Inflammatory macrophage treated with lipopolysaccharide for 4 hours (primary cell): ENCODE results near the gene DSP.

Source experiments
- DNase-seq: peaks from one replicate; pipeline ENCODE4 v3.0.0-alpha.2; 2020

The DSP gene

GRCh38 chr6:7540595-7540994 is 876 bp upstream of the DSP start:
- DNase-seq = no peak

DNA sequence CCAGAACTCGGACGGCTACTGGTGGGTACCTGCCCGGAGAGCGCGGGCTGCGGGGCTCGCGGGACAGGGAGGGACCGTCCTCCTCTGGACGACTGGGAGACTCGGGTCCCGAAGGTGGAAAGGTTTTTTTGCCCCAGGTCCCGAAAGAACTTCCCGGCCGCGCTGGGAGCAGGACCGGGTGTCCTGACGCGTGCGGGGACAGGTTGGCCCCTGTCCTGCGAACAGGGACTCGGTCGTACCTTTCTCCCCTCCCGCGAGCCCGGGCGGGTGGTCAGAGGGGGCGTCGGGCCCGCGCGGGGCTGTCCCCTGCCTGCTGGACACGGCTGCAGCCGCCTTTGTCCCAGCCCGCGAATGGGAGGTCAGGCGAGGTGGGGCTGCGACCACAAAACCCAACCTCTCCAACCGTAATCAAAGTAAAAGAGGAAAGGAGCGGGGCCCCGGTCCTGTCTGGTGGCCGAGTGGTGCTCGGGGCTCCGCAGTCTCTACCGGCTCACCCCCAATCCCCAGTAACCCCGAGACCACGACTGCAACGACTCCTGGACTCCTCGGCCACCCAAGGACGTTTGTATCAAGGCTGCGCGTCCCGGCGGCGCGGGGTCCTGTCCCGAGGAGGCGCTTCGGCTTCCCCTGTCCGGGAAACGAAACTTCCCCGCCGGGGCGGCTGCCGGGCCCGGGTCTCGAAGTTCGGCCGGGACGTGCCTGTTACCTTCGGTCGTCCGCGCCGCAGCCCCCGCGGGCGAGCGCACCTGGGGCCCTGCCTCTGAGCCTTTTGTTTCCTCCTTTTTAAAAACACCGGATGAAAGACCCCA is 798 bp downstream of the DSP start:
- peak; percentile 36 for DNase-seq

DNA sequence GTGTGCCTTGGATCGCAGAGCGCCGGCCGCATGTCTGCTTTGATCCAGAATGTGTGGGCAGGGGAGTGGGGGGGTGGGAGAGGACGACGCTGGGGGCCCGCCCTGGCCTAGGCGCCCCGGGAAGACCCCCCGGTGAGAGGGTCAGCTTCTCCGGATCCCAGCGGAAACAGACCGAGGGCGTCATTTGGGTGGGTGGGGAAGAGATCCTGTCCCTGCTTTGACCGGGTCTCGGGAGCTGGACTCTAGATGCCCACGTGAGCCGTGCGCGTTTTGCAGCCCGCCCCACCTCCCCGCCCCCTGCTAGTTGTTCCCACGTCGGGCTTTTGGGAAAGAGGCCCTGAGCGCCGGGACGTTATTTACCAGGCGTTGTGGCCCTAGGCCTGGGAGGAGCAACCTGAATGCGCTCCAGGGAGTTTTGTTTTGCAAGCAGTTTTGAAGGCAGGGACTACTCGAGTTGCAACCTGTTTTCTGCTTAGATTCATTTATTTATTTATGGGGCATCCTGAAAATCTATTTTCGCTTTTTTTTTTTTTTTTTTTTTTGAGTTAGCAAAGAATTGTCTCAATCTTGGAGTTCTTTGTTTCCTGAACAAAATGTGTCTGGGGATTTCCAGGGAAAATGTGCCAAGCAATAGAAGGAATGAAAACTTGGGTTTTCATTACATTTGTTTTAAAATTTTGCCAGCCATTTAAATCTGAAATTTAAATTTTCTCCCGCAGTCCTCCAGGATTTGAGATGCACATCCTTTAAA is 1.6 kb downstream of the DSP start:
- peak; percentile 16 for DNase-seq

GRCh38 chr6:7543789-7544424 is 2.4 kb downstream of the DSP start:
- no peak for DNase-seq

- no peak for DNase-seq
Measured at GRCh38 chr6:7544597-7544996, 3.1 kb downstream of the DSP start.

DNA sequence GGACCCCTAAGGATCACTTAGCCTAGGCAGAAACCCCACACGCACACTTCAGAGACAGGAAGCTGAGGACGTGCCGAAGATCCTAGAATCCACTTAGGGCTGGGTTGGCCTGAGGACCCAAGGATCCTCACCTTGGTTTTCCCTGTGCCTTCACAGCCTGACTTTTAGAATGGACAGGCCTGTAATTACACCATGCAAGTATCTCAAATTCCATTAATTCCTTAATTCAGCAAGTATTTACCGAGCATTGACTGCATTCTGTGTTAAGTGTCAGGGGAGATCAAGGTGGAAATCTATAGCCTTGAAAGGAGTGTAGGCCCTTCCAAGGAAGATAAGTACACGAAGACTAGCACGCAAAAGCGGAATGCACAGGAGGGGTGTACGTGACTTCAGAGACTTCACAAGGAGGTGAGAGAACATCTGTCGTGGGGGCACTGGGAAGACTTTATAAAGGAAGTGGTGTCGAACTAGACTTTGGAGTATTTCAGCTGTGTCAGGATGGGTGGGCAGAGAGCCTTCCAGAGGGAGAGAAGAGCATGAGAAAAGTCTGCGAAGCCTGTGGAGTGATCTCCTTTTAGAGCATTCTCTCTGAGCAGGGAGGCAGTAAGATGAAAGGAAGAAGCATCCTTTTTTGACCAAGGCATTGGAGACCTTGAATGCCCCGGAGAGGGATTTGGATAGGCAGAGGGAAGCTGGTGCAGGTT is 4.0 kb downstream of the DSP start:
- DNase-seq = no peak

DNA sequence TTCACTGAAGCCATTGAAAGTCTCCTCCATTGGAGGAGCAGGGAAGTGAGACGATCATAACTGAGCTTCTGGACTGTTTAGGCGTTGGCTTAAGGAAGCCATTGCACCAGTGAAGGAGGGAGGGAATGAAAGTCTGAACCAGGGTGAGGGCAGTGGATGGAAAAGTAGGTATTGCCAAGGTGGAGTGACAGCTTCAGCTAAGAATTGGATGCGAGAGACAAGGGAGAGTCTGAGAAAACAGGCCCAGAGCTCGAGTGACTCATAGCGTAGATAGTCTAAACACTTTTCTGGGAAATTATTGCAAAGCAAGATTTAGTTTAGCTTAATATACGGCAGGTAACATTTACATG is 4.5 kb downstream of the DSP start:
- no peak for DNase-seq

DNA sequence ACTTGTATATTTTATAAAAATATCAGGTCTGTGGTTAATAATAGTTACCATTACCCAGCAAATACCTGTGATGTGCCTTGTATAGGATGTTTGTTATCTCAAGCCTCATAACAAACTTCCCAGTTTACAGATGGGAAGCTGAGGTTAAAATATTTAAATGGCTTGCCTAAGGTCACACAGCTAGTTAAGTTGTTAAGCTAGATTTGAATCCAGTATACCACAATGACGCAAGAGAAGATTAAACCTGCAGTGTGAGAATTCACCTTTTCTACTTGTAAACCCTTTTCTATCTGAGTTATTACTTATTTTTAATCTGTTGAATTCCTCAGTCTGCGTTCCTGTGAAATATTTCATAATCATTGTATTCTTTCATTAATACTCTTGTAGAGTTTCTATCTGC is 4.9 kb downstream of the DSP start:
- no peak for DNase-seq

- no peak for DNase-seq
Measured at GRCh38 chr6:7546896-7547295, 5.4 kb downstream of the DSP start.

GRCh38 chr6:7547315-7547714 is 5.8 kb downstream of the DSP start:
- DNase-seq = no peak

- no peak for DNase-seq
Measured at GRCh38 chr6:7550433-7550801, 8.9 kb downstream of the DSP start.

DNA sequence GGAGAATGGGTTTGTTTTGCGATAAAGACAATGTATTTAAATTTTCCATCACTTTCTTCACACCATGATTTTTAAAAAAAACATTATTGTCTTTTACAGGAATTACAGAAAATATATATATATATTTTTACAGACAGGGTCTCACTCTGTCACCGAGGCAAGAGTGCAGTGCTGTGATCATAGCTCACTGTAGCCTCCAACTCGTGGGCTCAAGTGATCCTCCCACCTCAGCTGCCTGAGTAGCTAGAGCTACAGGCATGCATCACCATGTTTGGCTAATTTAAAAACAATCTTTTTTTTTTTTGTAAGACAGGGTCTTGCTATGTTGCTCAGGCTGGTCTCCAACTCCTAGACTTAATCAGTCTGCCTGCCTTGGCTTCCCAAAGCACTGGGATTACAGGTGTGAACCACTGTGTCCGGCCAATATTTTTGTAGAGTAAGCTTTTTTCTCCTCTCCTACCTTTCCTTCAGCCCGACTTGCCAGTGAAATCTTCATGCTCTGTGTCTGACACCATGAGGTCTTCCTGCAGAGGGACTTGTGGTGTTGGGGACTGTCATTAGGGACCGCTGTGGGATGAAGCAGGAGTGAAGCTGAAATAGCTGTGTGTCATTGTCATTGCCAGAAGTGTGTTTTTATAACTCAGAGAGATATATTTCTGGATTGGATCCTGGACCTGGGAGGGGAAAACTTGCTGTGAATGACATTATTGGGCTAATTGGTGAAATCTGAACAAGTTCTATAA is 13.2 kb downstream of the DSP start:
- no peak for DNase-seq

DNA sequence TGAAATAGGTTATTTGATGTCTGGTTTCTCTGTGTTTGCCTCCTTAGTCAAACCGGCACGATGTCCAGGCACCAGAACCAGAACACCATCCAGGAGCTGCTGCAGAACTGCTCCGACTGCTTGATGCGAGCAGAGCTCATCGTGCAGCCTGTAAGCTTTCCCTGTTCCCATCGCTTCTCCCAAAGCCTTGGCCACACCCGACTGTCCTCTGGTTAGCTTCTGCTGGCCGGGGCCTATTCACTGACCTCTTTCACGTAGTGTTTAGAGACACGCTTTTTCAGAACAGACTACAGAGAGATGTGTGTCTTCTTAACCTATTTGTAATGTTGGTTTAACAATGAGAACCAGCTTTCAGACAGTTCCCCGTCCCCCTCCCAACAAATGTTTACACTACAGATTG is 14.2 kb downstream of the DSP start:
- no peak for DNase-seq

GRCh38 chr6:7556394-7557106 is 15.1 kb downstream of the DSP start:
- no peak for DNase-seq

- DNase-seq = no peak
Measured at GRCh38 chr6:7557652-7558051, 16.2 kb downstream of the DSP start.

- no peak for DNase-seq
Measured at GRCh38 chr6:7558781-7559180, 17.3 kb downstream of the DSP start.

- no peak for DNase-seq
Measured at GRCh38 chr6:7559196-7559595, 17.7 kb downstream of the DSP start.

- DNase-seq = peak; percentile 40
Measured at GRCh38 chr6:7559651-7560385, 18.3 kb downstream of the DSP start.

GRCh38 chr6:7561153-7561964 is 19.9 kb downstream of the DSP start:
- no peak for DNase-seq

- DNase-seq = peak; percentile 87
Measured at GRCh38 chr6:7562769-7563168, 21.3 kb downstream of the DSP start.
